CD14-positive monocyte (primary cell): Measurements from ENCODE around the gene AS3MT. TPM values are rescaled to one million over a fixed set of nuclear protein-coding genes. Genes with fewer than 3 reads are reported as not detected.
"Not testable (repeated sequence)": the region's sequence is repeated elsewhere in the genome, so short reads cannot be mapped to it uniquely, and the experiment has no call there.

ENCODE experiments used
- DNase-seq, 3 donors: peaks; one replicate each; pipeline ENCODE4 v3.0.0-alpha.2; 2011 to 2022
- H2AFZ ChIP-seq: 2 replicates; pipeline ENCODE4 v1.6.0; 2012; ENCODE audit warnings: mild to moderate bottlenecking, low read depth, low read length, inconsistent platforms; ENCODE audit not compliant: insufficient read depth, poor library complexity, severe bottlenecking
- H3K27ac ChIP-seq, 2 donors: 1 replicate in 1 of 2; 2 replicates in 1 of 2; pipeline ENCODE4 v1.5.1; 2012 to 2013; ENCODE audit warnings: low read length in 2 of 2, control low read depth in 1 of 2, inconsistent platforms in 1 of 2, low read depth in 1 of 2, mild to moderate bottlenecking in 1 of 2
- H3K27me3 ChIP-seq, 2 donors: one replicate each; pipeline versions ENCODE4 v1.6.0 to v1.6.1; 2011 to 2013; ENCODE audit warnings: low read length in 2 of 2; ENCODE audit not compliant: control insufficient read depth in 2 of 2, insufficient read depth in 2 of 2
- H3K36me3 ChIP-seq, 2 donors: replicated peaks in 1 of 2; 1 replicate in 1 of 2; 2 replicates in 1 of 2; pipeline versions ENCODE4 v1.5.1 to v1.6.1; 2012 to 2013; ENCODE audit warnings: low read length in 2 of 2, control low read depth in 1 of 2, inconsistent platforms in 1 of 2, mild to moderate bottlenecking in 1 of 2; ENCODE audit not compliant: insufficient read depth in 2 of 2, control insufficient read depth in 1 of 2
- H3K4me1 ChIP-seq, 2 donors: 1 replicate in 1 of 2; 2 replicates in 1 of 2; pipeline versions ENCODE4 v1.5.1 to v1.6.1; 2012 to 2013; ENCODE audit warnings: low read length in 2 of 2, control low read depth in 1 of 2, inconsistent platforms in 1 of 2, mild to moderate bottlenecking in 1 of 2, moderate library complexity in 1 of 2; ENCODE audit not compliant: insufficient read depth in 2 of 2, control insufficient read depth in 1 of 2
- H3K4me2 ChIP-seq: replicated peaks from 2 replicates; pipeline ENCODE3; 2012; ENCODE audit warnings: low read length, moderate library complexity, mild to moderate bottlenecking; ENCODE audit not compliant: poor library complexity, severe bottlenecking; ENCODE audit errors: extremely low read depth
- H3K4me3 ChIP-seq, 3 experiments: fragments of 200-600 bp in 1 of 3; sonication (generic) in 1 of 3; replicated peaks in 1 of 3; 1 replicate in 2 of 3; 2 replicates in 1 of 3; pipeline ENCODE4 v1.5.1; 2011 to 2013; ENCODE audit warnings: low read length in 3 of 3, mild to moderate bottlenecking in 3 of 3, control low read depth in 2 of 3, low read depth in 2 of 3, inconsistent platforms in 1 of 3, moderate library complexity in 1 of 3
- H3K79me2 ChIP-seq: 2 replicates; pipeline ENCODE4 v1.6.0; 2012; ENCODE audit warnings: mild to moderate bottlenecking, control low read depth, inconsistent platforms, low read length, moderate library complexity; ENCODE audit not compliant: insufficient read depth
- H3K9ac ChIP-seq: 2 replicates; pipeline ENCODE4 v1.6.0; 2017; ENCODE audit warnings: low read length, mild to moderate bottlenecking; ENCODE audit not compliant: insufficient read depth, poor library complexity, severe bottlenecking
- H3K9me3 ChIP-seq, 2 donors: replicated peaks in 1 of 2; 1 replicate in 1 of 2; 2 replicates in 1 of 2; pipeline versions ENCODE4 v1.5.1 to v1.6.1; 2012 to 2013; ENCODE audit warnings: low read length in 2 of 2, control low read depth in 1 of 2; ENCODE audit not compliant: control insufficient read depth in 1 of 2, insufficient read depth in 1 of 2
- H4K20me1 ChIP-seq: 2 replicates; pipeline ENCODE4 v1.6.0; 2012; ENCODE audit warnings: mild to moderate bottlenecking, low read length, control low read depth, moderate library complexity; ENCODE audit not compliant: insufficient read depth
- H3K27ac Mint-ChIP-seq, 7 donors: one replicate each; pipeline ENCODE4 v1.8.0; 2020; ENCODE audit warnings: mild to moderate bottlenecking in 7 of 7, mixed read lengths in 7 of 7, moderate library complexity in 6 of 7, inconsistent platforms in 2 of 7
- H3K27me3 Mint-ChIP-seq, 3 donors: one replicate each; pipeline ENCODE4 v1.8.0; 2021 to 2022; ENCODE audit warnings: low read depth in 3 of 3, mild to moderate bottlenecking in 3 of 3, mixed read lengths in 3 of 3, moderate library complexity in 3 of 3, inconsistent platforms in 1 of 3
- H3K36me3 Mint-ChIP-seq, 2 donors: one replicate each; pipeline ENCODE4 v1.8.0; 2020; ENCODE audit warnings: mixed read lengths in 2 of 2, inconsistent platforms in 1 of 2, mild to moderate bottlenecking in 1 of 2
- H3K4me1 Mint-ChIP-seq: one replicate; pipeline ENCODE4 v1.8.0; 2020; ENCODE audit warnings: mild to moderate bottlenecking, mixed read lengths
- H3K4me3 Mint-ChIP-seq, 2 donors: one replicate each; pipeline ENCODE4 v1.8.0; 2020; ENCODE audit warnings: mild to moderate bottlenecking in 2 of 2, mixed read lengths in 2 of 2, moderate library complexity in 1 of 2
- H3K9me3 Mint-ChIP-seq, 7 donors: one replicate each; pipeline ENCODE4 v1.8.0; 2020 to 2022; ENCODE audit warnings: mixed read lengths in 7 of 7, mild to moderate bottlenecking in 6 of 7, moderate library complexity in 6 of 7, inconsistent platforms in 2 of 7
- WGBS: methylation state at CpG from one replicate; pipeline ENCODE4 v1.1.5; 2013; ENCODE audit warnings: missing lambda C conversion rate; ENCODE audit not compliant: insufficient coverage; 5-methylcytosine and 5-hydroxymethylcytosine counted together
- intact Hi-C, 2 donors: fragments of 100-400 bp; cut with micrococcal nuclease; formaldehyde crosslinking; loops; one replicate each; pipeline versions ENCODE4 v1.15.0 to v1.15.1; 2023
- polyA plus RNA-seq, 3 donors: library from polyadenylated mRNA; depleted of rRNA in 1 of 3; unstranded in 2 of 3; stranded (reverse) in 1 of 3; fragments of 300-500 nt in 2 of 3; fragments of >200 nt in 1 of 3; fragmentation: Illumina TruSeq in 2 of 3; gene quantifications; 1 replicate in 2 of 3; 2 replicates in 1 of 3; pipeline ENCODE4 v1.2.3, GENCODE V29; 2012 to 2021
- TF ChIP-seq, protein P1 (sequence below): fragments of 200-600 bp; IDR thresholded peaks from one replicate; pipeline ENCODE4 v1.8.0; 2022; ENCODE audit warnings: antibody characterized with exemption, mild to moderate bottlenecking

Gene AS3MT
- polyA plus RNA-seq, 3 donors, result 0.09 to 0.45 TPM; not detected in 1

DNA sequence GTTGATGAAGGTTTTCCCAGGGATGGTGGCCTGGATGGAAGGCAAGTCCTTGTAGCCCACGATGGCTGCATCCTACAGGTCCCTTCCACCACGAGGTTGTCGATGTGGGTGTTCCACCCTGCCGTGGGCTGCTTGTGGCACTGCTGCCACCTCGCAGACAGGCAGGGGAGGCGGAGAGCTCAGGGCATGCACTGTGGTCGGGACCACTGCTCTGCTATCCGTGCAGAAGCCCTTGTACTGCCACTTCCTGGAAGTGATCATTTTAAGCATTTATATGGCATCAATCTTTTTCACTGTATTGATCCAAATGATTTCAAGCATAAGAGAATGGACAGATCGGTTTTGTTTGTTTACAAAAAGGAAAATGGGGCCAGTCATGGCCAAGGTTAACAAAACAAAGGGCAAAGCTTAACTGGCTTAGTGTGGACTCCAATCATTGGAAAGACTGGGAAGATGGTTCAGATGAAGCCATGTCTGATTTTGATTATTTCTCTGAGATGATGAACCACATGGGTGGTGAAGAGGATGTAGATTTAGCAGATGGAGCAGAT lies 23.8 kb upstream of the AS3MT start:
- Mint-ChIP-seq H3K9me3 (peaks cover 14 to 25% (median 23%) of the 10 kb centered on the region in 7 donors), H3K27me3 (peaks cover 3 to 5% (median 3%) of the 10 kb centered on the region in 3 donors), H3K4me1 (no peaks in the 10 kb centered on the region), H3K27ac (no peak overlapping the region), H3K4me3 (no peak overlapping the region), H3K36me3 (peaks cover 0 to 5% of the 10 kb centered on the region in 2 donors)
- intact Hi-C loops, result no loop called here
- DNase-seq, result no peak
- Histone ChIP-seq H3K4me3 (no peak overlapping the region), H3K4me2 (no peak overlapping the region), H3K36me3 (no peaks in the 10 kb centered on the region), H3K79me2 (no peaks in the 10 kb centered on the region), H3K27ac (no peak overlapping the region), H3K9ac (no peak overlapping the region), H4K20me1 (no peaks in the 10 kb centered on the region), H3K4me1 (no peaks in the 10 kb centered on the region), H3K27me3 (no peaks in the 10 kb centered on the region), H2AFZ (no peak overlapping the region), H3K9me3 (peaks cover 12 to 19% of the 10 kb centered on the region in 2 donors)
- TF ChIP-seq, protein P1, sequence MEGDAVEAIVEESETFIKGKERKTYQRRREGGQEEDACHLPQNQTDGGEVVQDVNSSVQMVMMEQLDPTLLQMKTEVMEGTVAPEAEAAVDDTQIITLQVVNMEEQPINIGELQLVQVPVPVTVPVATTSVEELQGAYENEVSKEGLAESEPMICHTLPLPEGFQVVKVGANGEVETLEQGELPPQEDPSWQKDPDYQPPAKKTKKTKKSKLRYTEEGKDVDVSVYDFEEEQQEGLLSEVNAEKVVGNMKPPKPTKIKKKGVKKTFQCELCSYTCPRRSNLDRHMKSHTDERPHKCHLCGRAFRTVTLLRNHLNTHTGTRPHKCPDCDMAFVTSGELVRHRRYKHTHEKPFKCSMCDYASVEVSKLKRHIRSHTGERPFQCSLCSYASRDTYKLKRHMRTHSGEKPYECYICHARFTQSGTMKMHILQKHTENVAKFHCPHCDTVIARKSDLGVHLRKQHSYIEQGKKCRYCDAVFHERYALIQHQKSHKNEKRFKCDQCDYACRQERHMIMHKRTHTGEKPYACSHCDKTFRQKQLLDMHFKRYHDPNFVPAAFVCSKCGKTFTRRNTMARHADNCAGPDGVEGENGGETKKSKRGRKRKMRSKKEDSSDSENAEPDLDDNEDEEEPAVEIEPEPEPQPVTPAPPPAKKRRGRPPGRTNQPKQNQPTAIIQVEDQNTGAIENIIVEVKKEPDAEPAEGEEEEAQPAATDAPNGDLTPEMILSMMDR, result no peak
- WGBS, result 100% methylated on average over 7 of the region's 9 CpGs

DNA sequence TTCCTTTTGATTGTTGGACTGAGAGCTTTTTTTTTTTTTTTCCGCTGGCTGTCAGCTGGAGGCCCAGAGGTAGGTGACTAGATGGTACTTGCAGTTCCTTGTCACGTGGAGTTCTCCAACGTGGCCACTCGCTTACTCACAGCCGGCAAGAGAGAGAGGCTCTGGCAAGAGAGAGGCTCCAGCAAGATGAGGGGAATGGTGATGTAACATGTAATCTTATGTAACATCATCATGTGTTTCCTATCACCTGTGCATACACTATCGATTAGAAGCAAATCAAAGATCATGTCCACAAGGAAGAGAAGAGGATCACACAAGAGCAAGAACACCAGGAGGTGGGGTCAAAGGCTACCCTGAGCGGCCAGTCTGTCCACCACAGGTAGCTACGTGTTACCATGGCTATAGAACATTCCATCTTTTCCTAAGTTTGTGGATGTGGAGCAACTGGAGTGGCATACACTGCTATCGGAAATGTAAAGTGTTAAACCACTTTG lies 19.2 kb upstream of the AS3MT start:
- H3K4me3 Mint-ChIP-seq, result no peak overlapping the region
- Histone ChIP-seq H3K4me3 (no peak overlapping the region), H3K36me3 (no peaks in the 10 kb centered on the region), H3K9ac (no peak overlapping the region), H3K4me1 (peaks cover 4 to 6% of the 10 kb centered on the region in 2 donors), H4K20me1 (peaks cover 2% of the 10 kb centered on the region), H2AFZ (no peak overlapping the region), H3K9me3 (peaks cover 0 to 4% of the 10 kb centered on the region in 2 donors), H3K4me2 (no peak overlapping the region), H3K27ac (no peak overlapping the region), H3K79me2 (peaks cover 2% of the 10 kb centered on the region), H3K27me3 (no peaks in the 10 kb centered on the region)
- no peaks in the 10 kb centered on the region for H3K36me3 Mint-ChIP-seq
- peaks cover 5% of the 10 kb centered on the region for H3K4me1 Mint-ChIP-seq
- no CpG with 5 or more reads among the region's 9 CpGs for WGBS
- DNase-seq, result no peak
- H3K27me3 Mint-ChIP-seq, result peaks cover 2 to 5% (median 3%) of the 10 kb centered on the region in 3 donors
- TF ChIP-seq, protein P1, result no peak
- H3K27ac Mint-ChIP-seq, result no peak overlapping the region
- peaks cover under 1 to 3% (median 2%) of the 10 kb centered on the region in 7 donors for H3K9me3 Mint-ChIP-seq
- intact Hi-C loops, result no loop called here

DNA sequence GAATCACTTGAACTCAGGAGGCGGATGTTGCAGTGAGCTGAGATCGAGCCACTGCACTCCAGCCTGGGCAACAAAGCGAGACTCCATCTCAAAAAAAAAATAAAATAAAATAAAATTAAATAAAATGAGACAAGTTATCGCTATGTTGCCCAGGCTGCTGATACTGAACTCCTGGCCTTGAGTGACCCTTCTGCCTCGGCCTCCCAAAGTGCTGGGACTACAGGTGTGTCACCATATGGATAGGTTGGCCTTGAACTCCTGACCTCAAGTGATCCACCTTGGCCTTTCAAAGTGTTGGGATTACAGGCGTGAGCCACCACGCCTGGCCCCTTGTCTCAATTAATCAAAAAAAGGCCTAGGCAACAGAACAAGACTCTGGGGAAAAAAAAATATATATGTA lies 16.0 kb upstream of the AS3MT start:
- WGBS, result 100% methylated on average over 1 of the region's 7 CpGs
- H3K4me3 Mint-ChIP-seq, H3K9me3 Mint-ChIP-seq, H3K9me3 ChIP-seq, H3K4me3 ChIP-seq, H3K36me3 Mint-ChIP-seq, H3K36me3 ChIP-seq, H3K27ac Mint-ChIP-seq, DNase-seq, H3K27me3 ChIP-seq, H3K9ac ChIP-seq, H3K27me3 Mint-ChIP-seq, H3K4me2 ChIP-seq, H3K27ac ChIP-seq, intact Hi-C loops, H2AFZ ChIP-seq: not testable (repeated sequence)
- peaks cover 16% of the 10 kb centered on the region for H3K4me1 Mint-ChIP-seq
- Histone ChIP-seq H3K4me1 (peaks cover 4 to 14% of the 10 kb centered on the region in 2 donors), H4K20me1 (peaks cover 31% of the 10 kb centered on the region), H3K79me2 (peaks cover 27% of the 10 kb centered on the region)
